ENCODE results near the gene PRPF18. TPM values are rescaled to one million over a fixed set of nuclear protein-coding genes. Genes with fewer than 3 reads are reported as not detected.

The PRPF18 gene
- total and polyA plus RNA-seq, 2 donors, result 23.5 to 35.8 TPM

GRCh38 chr10:13674645-13675588 is 88.2 kb downstream of the PRPF18 start:
- Histone ChIP-seq H3K4me1 (ENCODE audit: control insufficient read depth in 2 of 2, insufficient read depth in 2 of 2, low read length in 2 of 2) (peaks cover 0 to 6% of the 10 kb centered on the region in 2 donors), H3K9me3 (ENCODE audit: control insufficient read depth in 2 of 2, insufficient read depth in 1 of 2, low read length in 1 of 2) (no peaks in the 10 kb centered on the region), H3K27ac (ENCODE audit: low read depth in 1 of 2, low read length in 1 of 2) (peak overlapping the region in 1 of 2 donors; percentile 11), H3K36me3 (ENCODE audit: control insufficient read depth in 2 of 2, insufficient read depth in 2 of 2, low read length in 1 of 2) (peaks cover 0 to 4% of the 10 kb centered on the region in 2 donors), H3K4me3 (ENCODE audit: low read length in 2 of 2) (no peak overlapping the region), H3K27me3 (ENCODE audit: control insufficient read depth in 2 of 2, insufficient read depth in 1 of 2, low read length in 1 of 2) (no peaks in the 10 kb centered on the region)
- DNase-seq (ENCODE audit: low read depth in 6 of 9, low spot score in 9 of 9), result no peak
- WGBS, result 88% methylated on average over 20 of the region's 20 CpGs

GRCh38 chr10:13678101-13678843 is 91.5 kb downstream of the PRPF18 start:
- Histone ChIP-seq H3K4me1 (ENCODE audit: control insufficient read depth in 2 of 2, insufficient read depth in 2 of 2, low read length in 2 of 2) (no peaks in the 10 kb centered on the region), H3K4me3 (ENCODE audit: low read length in 2 of 2) (no peak overlapping the region), H3K9me3 (ENCODE audit: control insufficient read depth in 2 of 2, insufficient read depth in 1 of 2, low read length in 1 of 2) (no peaks in the 10 kb centered on the region), H3K27ac (ENCODE audit: low read depth in 1 of 2, low read length in 1 of 2) (no peak overlapping the region), H3K27me3 (ENCODE audit: control insufficient read depth in 2 of 2, insufficient read depth in 1 of 2, low read length in 1 of 2) (no peaks in the 10 kb centered on the region), H3K36me3 (ENCODE audit: control insufficient read depth in 2 of 2, insufficient read depth in 2 of 2, low read length in 1 of 2) (peaks cover 0 to 3% of the 10 kb centered on the region in 2 donors)
- 98% methylated on average over 13 of the region's 13 CpGs for WGBS
- no peak for DNase-seq (ENCODE audit: low read depth in 6 of 9, low spot score in 9 of 9)

Other genes with a start within 250 kb of the PRPF18 start
- 51.1 TPM for gene SEPHS1, start 238.7 kb upstream of the PRPF18 start, total RNA-seq
- gene SEPHS1, start 238.7 kb upstream of the PRPF18 start, polyA plus RNA-seq, result 33.2 TPM
- gene BEND7, start 58.0 kb upstream of the PRPF18 start, total RNA-seq, result 0.66 TPM
- gene BEND7, start 58.0 kb upstream of the PRPF18 start, polyA plus RNA-seq, result 2.1 TPM